GM10266 (cell line): Measurements from ENCODE around the gene SLC9A3.

Experiments
- DNase-seq: peaks from one replicate; pipeline ENCODE4 v3.0.0; 2012; ENCODE audit errors: extremely low spot score
- CTCF ChIP-seq: IDR thresholded peaks from 2 replicates; pipeline ENCODE4 v1.5.1; 2012; ENCODE audit warnings: mild to moderate bottlenecking, low read depth; ENCODE audit not compliant: control insufficient read depth, insufficient read depth; ENCODE audit errors: missing control alignments

SLC9A3 gene

GRCh38 chr5:469752-470483 is 54.3 kb downstream of the SLC9A3 start:
- no peak for TF ChIP-seq CTCF
- DNase-seq = no peak

- no peak for TF ChIP-seq CTCF
- DNase-seq = no peak
These were observed 55.8 kb downstream of the SLC9A3 start for GRCh38 chr5:468401-468800.

GRCh38 chr5:466661-467310 is 57.5 kb downstream of the SLC9A3 start:
- DNase-seq = no peak
- no peak for TF ChIP-seq CTCF

- no peak for DNase-seq
- no peak for TF ChIP-seq CTCF
These were observed 58.5 kb downstream of the SLC9A3 start for GRCh38 chr5:465591-466403.

- no peak for TF ChIP-seq CTCF
- no peak for DNase-seq
These were observed 59.2 kb downstream of the SLC9A3 start for GRCh38 chr5:464843-465590.

- DNase-seq = no peak
- no peak for TF ChIP-seq CTCF
These were observed 59.8 kb downstream of the SLC9A3 start for GRCh38 chr5:464446-464842.
